ENCODE results near the gene IKBKE. TPM values are rescaled to one million over a fixed set of nuclear protein-coding genes. Genes with fewer than 3 reads are reported as not detected.

The IKBKE gene
- total and polyA plus RNA-seq, 9 donors: 0.86 to 3.9 (median 2.3) TPM

DNA sequence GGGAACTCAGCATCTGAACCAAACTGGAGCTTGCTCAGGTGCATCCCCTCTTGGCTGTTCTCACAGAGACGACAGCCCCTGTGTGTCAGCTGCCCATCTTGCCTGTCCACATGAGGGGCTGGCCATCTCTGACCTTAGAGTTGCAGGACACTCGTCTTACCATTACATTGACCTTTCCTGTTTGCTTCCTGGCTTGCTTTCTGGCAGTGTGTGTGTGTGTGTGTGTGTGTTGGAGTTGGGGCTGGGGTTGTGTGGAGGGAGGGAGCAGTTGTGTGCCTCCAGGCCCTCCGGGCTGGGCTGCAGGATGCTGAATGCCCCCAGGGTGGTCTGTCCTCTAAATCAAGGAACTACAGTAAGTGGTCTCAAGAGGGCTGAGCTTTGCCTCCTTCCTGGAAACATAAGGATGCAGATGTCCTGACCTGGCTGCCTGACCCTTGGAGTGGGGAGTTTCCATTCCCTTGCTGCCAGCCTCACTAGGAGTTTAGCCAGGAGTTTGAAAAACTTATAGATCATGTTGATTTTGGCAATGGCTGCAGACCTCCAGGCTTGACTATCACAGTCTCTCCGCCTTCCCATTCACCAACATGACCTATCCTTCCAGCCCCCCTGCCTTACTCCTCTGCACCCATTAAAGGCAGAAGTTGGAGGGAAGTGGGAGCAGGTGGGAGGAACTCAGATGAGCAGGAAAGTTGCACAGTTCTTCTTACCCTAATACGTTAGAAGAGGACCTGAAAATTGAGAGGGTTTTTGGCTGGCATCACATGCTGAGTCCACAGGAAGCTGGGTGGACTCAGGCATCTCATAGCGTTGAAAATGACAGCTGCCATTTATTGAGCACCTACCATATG is 56.0 kb downstream of the IKBKE start:
- WGBS, 3 donors: 59 to 66% (median 60%) methylated on average over 6 of the region's 6 CpGs
- no peaks in the 10 kb centered on the region for H3K36me3 ChIP-seq
- H3K4me3 ChIP-seq: no peak overlapping the region
- H3K27ac ChIP-seq: no peak overlapping the region
- H3K27me3 ChIP-seq: no peaks in the 10 kb centered on the region
- H3K9me3 ChIP-seq: no peaks in the 10 kb centered on the region
- no peak for DNase-seq
- TF ChIP-seq, protein P1, sequence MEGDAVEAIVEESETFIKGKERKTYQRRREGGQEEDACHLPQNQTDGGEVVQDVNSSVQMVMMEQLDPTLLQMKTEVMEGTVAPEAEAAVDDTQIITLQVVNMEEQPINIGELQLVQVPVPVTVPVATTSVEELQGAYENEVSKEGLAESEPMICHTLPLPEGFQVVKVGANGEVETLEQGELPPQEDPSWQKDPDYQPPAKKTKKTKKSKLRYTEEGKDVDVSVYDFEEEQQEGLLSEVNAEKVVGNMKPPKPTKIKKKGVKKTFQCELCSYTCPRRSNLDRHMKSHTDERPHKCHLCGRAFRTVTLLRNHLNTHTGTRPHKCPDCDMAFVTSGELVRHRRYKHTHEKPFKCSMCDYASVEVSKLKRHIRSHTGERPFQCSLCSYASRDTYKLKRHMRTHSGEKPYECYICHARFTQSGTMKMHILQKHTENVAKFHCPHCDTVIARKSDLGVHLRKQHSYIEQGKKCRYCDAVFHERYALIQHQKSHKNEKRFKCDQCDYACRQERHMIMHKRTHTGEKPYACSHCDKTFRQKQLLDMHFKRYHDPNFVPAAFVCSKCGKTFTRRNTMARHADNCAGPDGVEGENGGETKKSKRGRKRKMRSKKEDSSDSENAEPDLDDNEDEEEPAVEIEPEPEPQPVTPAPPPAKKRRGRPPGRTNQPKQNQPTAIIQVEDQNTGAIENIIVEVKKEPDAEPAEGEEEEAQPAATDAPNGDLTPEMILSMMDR (IDR thresholded peaks at IDR 0.05): no peak
- TF ChIP-seq EP300 (IDR thresholded peaks at IDR 0.05): no peak
- no peak for TF ChIP-seq POLR2A (IDR thresholded peaks at IDR 0.05)
- intact Hi-C loops (cut with DNase I): no loop called here
- no peaks in the 10 kb centered on the region for H3K4me1 ChIP-seq (ENCODE audit: insufficient read depth)

DNA sequence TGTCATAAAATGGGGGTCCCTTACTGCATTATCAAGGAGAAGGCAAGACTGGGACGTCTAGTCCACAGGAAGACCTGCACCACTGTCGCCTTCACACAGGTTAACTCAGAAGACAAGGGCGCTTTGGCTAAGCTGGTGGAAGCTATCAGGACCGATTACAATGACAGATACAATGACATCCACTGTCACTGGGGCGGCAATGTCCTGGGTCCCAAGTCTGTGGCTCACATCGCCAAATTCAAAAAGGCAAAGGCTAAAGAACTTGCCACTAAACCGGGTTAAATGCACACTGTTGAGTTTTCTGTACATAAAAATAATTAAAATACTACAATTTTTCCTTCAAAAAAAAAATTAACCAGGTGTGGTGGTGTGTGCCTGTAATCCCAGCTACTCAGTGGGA is 59.1 kb downstream of the IKBKE start:
- no peak overlapping the region for H3K4me3 ChIP-seq
- no peak for DNase-seq
- H3K36me3 ChIP-seq: no peaks in the 10 kb centered on the region

DNA sequence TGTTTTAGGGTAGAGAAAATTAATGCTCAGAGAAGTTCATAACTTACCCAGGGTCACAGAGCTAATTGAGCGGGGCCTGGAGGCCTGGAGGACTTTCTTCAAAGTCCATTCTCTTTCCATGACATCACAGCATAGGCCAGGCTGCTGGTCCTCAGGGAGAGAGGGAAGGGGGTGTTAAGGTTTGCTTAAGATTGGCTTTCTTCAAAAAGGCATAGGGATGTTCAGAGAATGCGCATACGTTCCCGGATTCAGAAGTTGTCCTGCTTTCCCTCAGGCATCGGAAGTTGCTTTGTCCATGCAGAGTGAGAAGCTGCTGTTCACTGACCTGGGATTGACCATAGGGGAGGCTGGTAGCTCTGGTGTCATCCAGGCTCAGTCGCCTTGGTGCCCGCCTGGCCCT is 62.1 kb downstream of the IKBKE start:
- 93 to 97% (median 95%) methylated on average over 7 of the region's 7 CpGs for WGBS, 3 donors
- H3K4me1 ChIP-seq (ENCODE audit: insufficient read depth): no peaks in the 10 kb centered on the region
- no peaks in the 10 kb centered on the region for H3K36me3 ChIP-seq
- DNase-seq: no peak
- intact Hi-C loops (cut with DNase I): no loop called here
- no peak overlapping the region for H3K4me3 ChIP-seq
- H3K27me3 ChIP-seq: no peaks in the 10 kb centered on the region
- H3K9me3 ChIP-seq: no peaks in the 10 kb centered on the region
- no peak overlapping the region for H3K27ac ChIP-seq
- TF ChIP-seq EP300 (IDR thresholded peaks at IDR 0.05) (no peak), POLR2A (IDR thresholded peaks at IDR 0.05) (no peak)
- TF ChIP-seq, protein P1 (IDR thresholded peaks at IDR 0.05): no peak

More for the DNA sequence above, 59.1 kb downstream of the IKBKE start:
- intact Hi-C loops (cut with DNase I): no loop called here
- WGBS, 3 donors: 85 to 92% (median 89%) methylated on average over 7 of the region's 7 CpGs
- Histone ChIP-seq H3K27ac (no peak overlapping the region), H3K27me3 (no peaks in the 10 kb centered on the region), H3K4me1 (ENCODE audit: insufficient read depth) (no peaks in the 10 kb centered on the region), H3K9me3 (no peaks in the 10 kb centered on the region)
- no peak for TF ChIP-seq POLR2A (IDR thresholded peaks at IDR 0.05)
- TF ChIP-seq, protein P1 (IDR thresholded peaks at IDR 0.05): no peak
- TF ChIP-seq EP300 (IDR thresholded peaks at IDR 0.05): no peak

DNA sequence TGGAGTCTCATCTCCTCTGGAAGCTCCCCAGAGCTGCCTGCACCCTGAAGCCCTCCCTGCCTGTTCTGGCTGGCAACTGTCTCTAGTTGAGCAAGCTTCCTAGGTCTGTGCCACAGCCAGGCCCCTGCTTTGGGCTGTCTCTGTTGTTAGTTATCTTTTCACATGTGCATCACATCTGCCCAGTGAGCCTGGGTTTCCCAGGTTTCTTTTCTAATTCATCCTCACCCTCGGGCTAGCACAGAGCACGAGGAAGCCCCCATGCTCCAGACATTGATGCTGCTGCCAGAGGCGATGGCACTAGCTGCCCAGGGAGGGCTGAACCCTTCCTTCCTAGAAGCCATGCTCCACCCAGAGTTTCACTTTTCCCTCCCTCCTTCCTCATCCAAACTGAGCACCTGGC is 64.3 kb downstream of the IKBKE start:
- intact Hi-C loops (cut with DNase I): no loop called here
- 93 to 98% (median 94%) methylated on average over 3 of the region's 3 CpGs for WGBS, 3 donors
- Histone ChIP-seq H3K4me3 (no peak overlapping the region), H3K4me1 (ENCODE audit: insufficient read depth) (peaks cover under 1% of the 10 kb centered on the region), H3K27ac (no peak overlapping the region), H3K27me3 (no peaks in the 10 kb centered on the region), H3K36me3 (no peaks in the 10 kb centered on the region), H3K9me3 (no peaks in the 10 kb centered on the region)
- no peak for TF ChIP-seq EP300 (IDR thresholded peaks at IDR 0.05)
- TF ChIP-seq, protein P1 (IDR thresholded peaks at IDR 0.05): no peak
- TF ChIP-seq POLR2A (IDR thresholded peaks at IDR 0.05): no peak
- no peak for DNase-seq
